IMR-90 (cell line): Measurements from ENCODE around the gene ERAS. TPM values are rescaled to one million over a fixed set of nuclear protein-coding genes. Genes with fewer than 3 reads are reported as not detected.

Experiments
- ATAC-seq: fragments of 200-7000 bp; cut with Tn5 transposase; 2 replicates; pipeline ENCODE4 v1.9.1; 2020; ENCODE audit warnings: low read depth, mild to moderate bottlenecking, moderate library complexity
- BruUV-seq: library from RNA; stranded (reverse); fragments of 400-500 nt; replicated peaks from 2 replicates; lab custom pipeline; 2021; lab: Mats Ljungman, UMichigan
- CTCF ChIA-PET: fragments of 300-600 bp; formaldehyde crosslinking; extraction: SDS; loops from one replicate; lab custom pipeline; 2021; ENCODE audit warnings: antibody characterized with exemption; lab: Yijun Ruan, JAX
- POLR2A ChIA-PET: fragments of 300-600 bp; sonication (Branson Sonifier 250); formaldehyde crosslinking; loops from one replicate; lab custom pipeline; 2022; ENCODE audit warnings: antibody characterized with exemption; ENCODE audit not compliant: unreplicated experiment; lab: Charles Lee
- DNase-seq: peaks from one replicate; pipeline ENCODE4 v3.0.0; 2013
- H2AFZ ChIP-seq: replicated peaks from 2 replicates; pipeline ENCODE3; 2013; ENCODE audit warnings: low read length, mild to moderate bottlenecking; ENCODE audit not compliant: poor library complexity
- H2AK5ac ChIP-seq: 2 replicates; pipeline ENCODE4 v1.6.1; 2013; ENCODE audit warnings: low read depth, low read length, inconsistent platforms
- H2AK9ac ChIP-seq: replicated peaks from 2 replicates; pipeline ENCODE3; 2013; ENCODE audit warnings: mild to moderate bottlenecking, low read depth, low read length, moderate library complexity; ENCODE audit not compliant: poor library complexity
- H2BK120ac ChIP-seq: 2 replicates; pipeline ENCODE4 v1.6.1; 2013; ENCODE audit warnings: low read depth, low read length, inconsistent platforms
- H2BK15ac ChIP-seq: 3 replicates; pipeline ENCODE4 v1.6.1; 2013; ENCODE audit warnings: low read depth, low read length, inconsistent platforms
- H2BK20ac ChIP-seq: 2 replicates; pipeline ENCODE4 v1.6.1; 2013; ENCODE audit warnings: low read depth, mild to moderate bottlenecking, inconsistent platforms, low read length, moderate library complexity
- H2BK5ac ChIP-seq: 2 replicates; pipeline ENCODE4 v1.6.1; 2013; ENCODE audit warnings: mild to moderate bottlenecking, low read depth, low read length, inconsistent platforms; ENCODE audit not compliant: poor library complexity, severe bottlenecking
- H3K14ac ChIP-seq: replicated peaks from 2 replicates; pipeline ENCODE4 v1.6.1; 2013; ENCODE audit warnings: low read depth, low read length, inconsistent platforms
- H3K18ac ChIP-seq: 2 replicates; pipeline ENCODE4 v1.6.1; 2013; ENCODE audit warnings: low read depth, low read length, control low read depth
- H3K23ac ChIP-seq: 2 replicates; pipeline ENCODE4 v1.6.1; 2013; ENCODE audit warnings: low read depth, low read length, inconsistent platforms
- H3K27ac ChIP-seq: 2 replicates; pipeline ENCODE4 v1.5.1; 2013; ENCODE audit warnings: mild to moderate bottlenecking, control low read depth, low read length; ENCODE audit not compliant: insufficient read depth
- H3K27me3 ChIP-seq: 2 replicates; pipeline ENCODE4 v1.6.1; 2013; ENCODE audit warnings: low read length; ENCODE audit not compliant: control insufficient read depth, insufficient read depth
- H3K36me3 ChIP-seq: 2 replicates; pipeline ENCODE4 v1.6.1; 2013; ENCODE audit warnings: low read length, mixed read lengths; ENCODE audit not compliant: control insufficient read depth, insufficient read depth
- H3K4ac ChIP-seq: 2 replicates; pipeline ENCODE4 v1.6.1; 2013; ENCODE audit warnings: low read depth, low read length, inconsistent platforms
- H3K4me1 ChIP-seq: 2 replicates; pipeline ENCODE4 v1.6.1; 2013; ENCODE audit warnings: low read length, mixed read lengths; ENCODE audit not compliant: control insufficient read depth, insufficient read depth
- H3K4me2 ChIP-seq: 2 replicates; pipeline ENCODE4 v1.6.1; 2013; ENCODE audit warnings: low read depth, mild to moderate bottlenecking, control low read depth, low read length, moderate library complexity
- H3K4me3 ChIP-seq: 2 replicates; pipeline ENCODE4 v1.5.1; 2013; ENCODE audit warnings: low read depth, mild to moderate bottlenecking, control low read depth, low read length, moderate library complexity; ENCODE audit not compliant: insufficient read depth
- H3K56ac ChIP-seq: 2 replicates; pipeline ENCODE4 v1.6.1; 2013; ENCODE audit warnings: low read length, inconsistent platforms; ENCODE audit not compliant: insufficient read depth; ENCODE audit errors: extremely low read depth
- H3K79me1 ChIP-seq, 2 experiments: 2 replicates each; pipeline ENCODE4 v1.6.1; 2013; ENCODE audit warnings: low read length in 2 of 2, inconsistent platforms in 1 of 2, low read depth in 1 of 2
- H3K9ac ChIP-seq: 2 replicates; pipeline ENCODE4 v1.6.1; 2013; ENCODE audit warnings: low read depth, low read length, control low read depth
- H3K9me1 ChIP-seq: 2 replicates; pipeline ENCODE4 v1.6.1; 2013; ENCODE audit warnings: low read length, inconsistent platforms; ENCODE audit not compliant: insufficient read depth
- H3K9me3 ChIP-seq: 2 replicates; pipeline ENCODE4 v1.6.1; 2013; ENCODE audit warnings: low read length; ENCODE audit not compliant: control insufficient read depth, insufficient read depth
- H4K20me1 ChIP-seq: 2 replicates; pipeline ENCODE4 v1.6.1; 2013; ENCODE audit warnings: low read length, inconsistent platforms; ENCODE audit not compliant: insufficient read depth
- H4K5ac ChIP-seq: 2 replicates; pipeline ENCODE4 v1.6.1; 2013; ENCODE audit warnings: mild to moderate bottlenecking, low read depth, low read length, control low read depth
- H4K8ac ChIP-seq, 2 experiments: 2 replicates each; pipeline ENCODE4 v1.6.1; 2013; ENCODE audit warnings: low read depth in 2 of 2, low read length in 2 of 2, control low read depth in 1 of 2, inconsistent platforms in 1 of 2
- H4K91ac ChIP-seq: 2 replicates; pipeline ENCODE4 v1.6.1; 2013; ENCODE audit warnings: low read depth, low read length, inconsistent platforms; ENCODE audit not compliant: insufficient read depth
- POLR2A ChIP-seq: IDR thresholded peaks from 2 replicates; pipeline ENCODE4 v1.6.1; 2012; ENCODE audit warnings: mild to moderate bottlenecking, low read depth, low read length
- RCOR1 ChIP-seq: IDR thresholded peaks from 2 replicates; pipeline ENCODE4 v1.6.1; 2012; ENCODE audit warnings: mild to moderate bottlenecking, low read length, improper control_type of control experiment; ENCODE audit not compliant: insufficient replicate concordance
- WGBS, 2 experiments: methylation state at CpG; one replicate each; pipeline versions ENCODE4 v1.1.5 to v1.1.7; 2013; ENCODE audit warnings: missing lambda C conversion rate in 2 of 2; ENCODE audit not compliant: insufficient read length in 1 of 2; ENCODE audit errors: extremely low coverage in 2 of 2; 5-methylcytosine and 5-hydroxymethylcytosine counted together
- dilution Hi-C: fragments of 300-500 bp; cut with HindIII; formaldehyde crosslinking; loops from one replicate; pipeline ENCODE4 v1.14.3; 2018; ENCODE audit warnings: low sequenced_read_pairs; ENCODE audit not compliant: unreplicated experiment
- in situ Hi-C: fragments of 300-500 bp; cut with MboI; formaldehyde crosslinking; loops from 3 replicates; pipeline ENCODE4 v1.14.3; 2019; ENCODE audit warnings: low sequenced_read_pairs, inconsistent platforms, mixed read lengths
- intact Hi-C: fragments of 100-400 bp; cut with micrococcal nuclease; formaldehyde crosslinking; loops from 2 replicates; pipeline ENCODE4 v1.10.0; 2022
- polyA plus RNA-seq, 3 experiments: library from polyadenylated mRNA; depleted of rRNA; stranded (reverse); fragments of >200 nt; gene quantifications; 2 replicates each; pipeline ENCODE4 v1.2.3, GENCODE V29; 2012; ENCODE audit warnings: low replicate concordance in 1 of 3
- total RNA-seq: library from RNA; depleted of rRNA; stranded (reverse); fragments of >200 nt; gene quantifications from 2 replicates; pipeline ENCODE4 v1.2.3, GENCODE V29; 2012

ERAS gene
- total and polyA plus RNA-seq, 2 of the 4 experiments (the other 2 are of a cell fraction): not detected

DNA sequence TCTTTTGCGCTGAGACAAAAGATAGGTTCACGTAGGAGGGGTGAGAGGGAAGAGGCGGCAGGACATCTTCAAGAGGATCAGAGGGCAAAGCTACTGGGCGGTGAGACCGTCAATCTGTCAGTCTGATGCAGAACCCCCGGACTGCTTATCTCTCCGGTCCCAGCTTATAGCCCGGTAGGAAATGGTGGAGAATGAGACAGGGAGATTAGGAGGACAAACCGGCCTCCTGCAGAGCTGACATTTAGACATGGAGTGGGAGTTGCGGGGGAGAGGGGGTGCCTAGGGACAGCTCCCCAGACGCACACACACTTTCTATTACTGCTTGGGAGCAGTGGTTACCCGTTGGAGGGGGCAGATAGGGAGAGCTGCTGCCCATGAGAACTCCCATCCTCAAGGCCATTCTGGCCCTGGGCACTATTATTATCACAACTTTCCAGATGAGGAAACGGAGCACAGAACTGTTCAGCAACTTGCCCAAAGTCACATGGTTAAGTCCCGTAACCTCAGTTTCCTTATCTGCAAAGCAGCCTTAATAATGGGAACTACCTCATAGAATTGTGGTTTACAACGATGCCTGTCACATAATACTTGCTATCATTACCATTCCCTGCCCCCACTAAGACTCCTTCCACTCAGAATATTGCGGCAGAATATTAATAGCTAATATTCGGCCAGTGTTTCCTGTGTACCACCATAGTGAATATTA is 25.6 kb upstream of the ERAS start:
- WGBS, 2 experiments: 71% methylated on average over 5 of the region's 17 CpGs; no CpG with 5 or more reads in 1 of the 2 experiments
- Histone ChIP-seq H3K36me3 (peaks cover 2% of the 10 kb centered on the region; the same call in 1 of the 2 replicates), H3K27me3 (no peaks in the 10 kb centered on the region), H3K18ac (peak overlapping the region; percentile 7; the same call in 1 of the 2 replicates), H3K23ac (peak overlapping the region; percentile 8; the same call in 1 of the 2 replicates), H2AFZ (peak overlapping the region; percentile 100), H2BK15ac (no peak overlapping the region), H3K9me1 (peaks cover 13% of the 10 kb centered on the region; the same call in 1 of the 2 replicates), H4K8ac (peak overlapping the region; percentile 96 to 100), H2AK5ac (peak overlapping the region; percentile 79), H2BK120ac (no peak overlapping the region; the same call in 1 of the 2 replicates), H3K56ac (0 out of 2 replicates have a peak overlapping the region, but pooled peaks have one; percentile 93), H3K4me3 (peak overlapping the region; percentile 79), H3K9ac (peak overlapping the region; percentile 54), H3K4me2 (peak overlapping the region; percentile 87), H3K4me1 (0 out of 2 replicates have a peak, but pooled peaks cover 3% of the 10 kb centered on the region), H3K4ac (peak overlapping the region; percentile 64), H3K9me3 (no peaks in the 10 kb centered on the region), H2AK9ac (peak overlapping the region; percentile 85), H3K14ac (peak overlapping the region; percentile 87), H4K91ac (peak overlapping the region; percentile 79), H4K5ac (peak overlapping the region; percentile 92), H3K79me1 (peaks cover 0 to 13% of the 10 kb centered on the region in 2 experiments; a peak in 1 of 4 replicates), H2BK5ac (peak overlapping the region; percentile 88), H3K27ac (peak overlapping the region; percentile 89), H2BK20ac (no peak overlapping the region), H4K20me1 (no peaks in the 10 kb centered on the region)
- BruUV-seq: no TSS peak
- ChIA-PET POLR2A (no interaction called here), CTCF (no interaction called here)
- intact Hi-C loops (loop anchor here (1.0 to 10.0 kb wide), 3 partner anchors 63 to 906 kb away; no protein-coding TSS in a partner anchor), in situ Hi-C loops (no loop called here), dilution Hi-C loops (no loop called here)
- TF ChIP-seq POLR2A (no peak), RCOR1 (no peak)
- ATAC-seq (no peak), DNase-seq (no peak)
